Vagina (tissue), 2 donors: ENCODE data around the gene ARMCX1.

Experiments
- POLR2A ChIP-seq, 2 donors: fragments of 450-650 bp; IDR thresholded peaks; one replicate each; pipeline ENCODE4 v1.6.1; 2017; ENCODE audit warnings: antibody characterized with exemption in 2 of 2, mild to moderate bottlenecking in 2 of 2, moderate library complexity in 2 of 2
- POLR2AphosphoS5 ChIP-seq, 2 donors: sonication (generic); formaldehyde crosslinking; IDR thresholded peaks; one replicate each; pipeline ENCODE4 v1.9.0; 2017; ENCODE audit warnings: antibody characterized with exemption in 2 of 2, mild to moderate bottlenecking in 2 of 2, low read depth in 1 of 2; ENCODE audit not compliant: insufficient read depth in 1 of 2
- TF ChIP-seq, protein P1 (sequence below), 3 experiments: fragments of 450-650 bp in 2 of 3; fragments of 200-600 bp in 1 of 3; sonication (generic) in 1 of 3; IDR thresholded peaks; one replicate each; pipeline ENCODE4 v1.5.1; 2017 to 2019; ENCODE audit warnings: antibody characterized with exemption in 3 of 3, mild to moderate bottlenecking in 2 of 3, moderate library complexity in 2 of 3

DNA sequence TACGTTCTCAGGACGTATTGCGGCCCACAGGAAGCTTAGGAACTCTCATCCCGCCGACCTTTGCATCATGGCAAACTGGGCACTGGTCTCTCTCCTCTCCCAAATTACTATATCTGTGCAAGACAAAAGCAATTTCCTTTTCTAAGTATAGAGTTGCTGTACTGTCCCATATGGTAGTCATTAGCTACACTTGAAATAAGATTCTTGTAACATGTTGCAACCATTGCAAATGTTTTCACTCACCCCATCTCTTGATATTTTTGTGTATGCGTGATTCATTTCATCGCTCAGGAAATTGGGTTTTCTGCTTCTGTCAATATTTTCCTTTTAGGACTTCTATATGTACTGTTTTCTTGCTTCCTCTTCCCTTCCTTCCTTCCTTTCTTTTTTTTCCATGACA is 51.7 kb downstream of the ARMCX1 start:
- TF ChIP-seq, protein P1, sequence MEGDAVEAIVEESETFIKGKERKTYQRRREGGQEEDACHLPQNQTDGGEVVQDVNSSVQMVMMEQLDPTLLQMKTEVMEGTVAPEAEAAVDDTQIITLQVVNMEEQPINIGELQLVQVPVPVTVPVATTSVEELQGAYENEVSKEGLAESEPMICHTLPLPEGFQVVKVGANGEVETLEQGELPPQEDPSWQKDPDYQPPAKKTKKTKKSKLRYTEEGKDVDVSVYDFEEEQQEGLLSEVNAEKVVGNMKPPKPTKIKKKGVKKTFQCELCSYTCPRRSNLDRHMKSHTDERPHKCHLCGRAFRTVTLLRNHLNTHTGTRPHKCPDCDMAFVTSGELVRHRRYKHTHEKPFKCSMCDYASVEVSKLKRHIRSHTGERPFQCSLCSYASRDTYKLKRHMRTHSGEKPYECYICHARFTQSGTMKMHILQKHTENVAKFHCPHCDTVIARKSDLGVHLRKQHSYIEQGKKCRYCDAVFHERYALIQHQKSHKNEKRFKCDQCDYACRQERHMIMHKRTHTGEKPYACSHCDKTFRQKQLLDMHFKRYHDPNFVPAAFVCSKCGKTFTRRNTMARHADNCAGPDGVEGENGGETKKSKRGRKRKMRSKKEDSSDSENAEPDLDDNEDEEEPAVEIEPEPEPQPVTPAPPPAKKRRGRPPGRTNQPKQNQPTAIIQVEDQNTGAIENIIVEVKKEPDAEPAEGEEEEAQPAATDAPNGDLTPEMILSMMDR (IDR thresholded peaks at IDR 0.05): no peak
- TF ChIP-seq POLR2AphosphoS5 (IDR thresholded peaks at IDR 0.05; ENCODE audit: insufficient read depth in 1 of 2, low read depth in 1 of 2) (no peak), POLR2A (IDR thresholded peaks at IDR 0.05) (no peak)
